H9 (cell line): ENCODE measurements around the gene FASTKD2. TPM values are rescaled to one million over a fixed set of nuclear protein-coding genes. Genes with fewer than 3 reads are reported as not detected.

ENCODE experiments used
- DNase-seq: peaks from one replicate; pipeline ENCODE4 v3.0.0-alpha.2; 2017
- H2AFZ ChIP-seq: one replicate; pipeline ENCODE4 v1.6.1; 2013; ENCODE audit warnings: mild to moderate bottlenecking, low read length, control low read depth, moderate library complexity
- H2AK5ac ChIP-seq: 2 replicates; pipeline ENCODE4 v1.6.1; 2013; ENCODE audit warnings: low read length, control low read depth, mixed read lengths; ENCODE audit not compliant: insufficient read length
- H2BK120ac ChIP-seq: one replicate; pipeline ENCODE4 v1.6.1; 2013; ENCODE audit warnings: low read depth, mild to moderate bottlenecking, low read length, control low read depth, inconsistent platforms; ENCODE audit not compliant: poor library complexity, severe bottlenecking
- H2BK12ac ChIP-seq: 2 replicates; pipeline ENCODE4 v1.6.1; 2013; ENCODE audit warnings: low read length, control low read depth, mixed read lengths, low read depth; ENCODE audit not compliant: insufficient read length
- H2BK15ac ChIP-seq: 2 replicates; pipeline ENCODE4 v1.6.1; 2013; ENCODE audit warnings: low read depth, low read length, control low read depth
- H2BK20ac ChIP-seq: one replicate; pipeline ENCODE4 v1.6.1; 2013; ENCODE audit warnings: low read depth, mild to moderate bottlenecking, low read length, control low read depth, inconsistent platforms; ENCODE audit not compliant: poor library complexity, severe bottlenecking
- H2BK5ac ChIP-seq: 2 replicates; pipeline ENCODE4 v1.6.1; 2013; ENCODE audit warnings: low read length, control low read depth, mixed read lengths; ENCODE audit not compliant: insufficient read length
- H3K14ac ChIP-seq: 2 replicates; pipeline ENCODE4 v1.6.1; 2013; ENCODE audit warnings: low read length, control low read depth; ENCODE audit not compliant: insufficient read depth
- H3K18ac ChIP-seq: 2 replicates; pipeline ENCODE4 v1.6.1; 2013; ENCODE audit warnings: low read depth, mild to moderate bottlenecking, mixed read lengths, low read length, control low read depth; ENCODE audit not compliant: insufficient read length
- H3K23ac ChIP-seq: 2 replicates; pipeline ENCODE4 v1.6.1; 2013; ENCODE audit warnings: low read length, control low read depth, mixed read lengths, low read depth; ENCODE audit not compliant: insufficient read length
- H3K23me2 ChIP-seq: 2 replicates; pipeline ENCODE4 v1.6.1; 2013; ENCODE audit warnings: low read depth, mild to moderate bottlenecking, mixed read lengths, low read length, control low read depth; ENCODE audit not compliant: insufficient read length, poor library complexity, severe bottlenecking
- H3K27ac ChIP-seq: 2 replicates; pipeline ENCODE4 v1.5.1; 2013; ENCODE audit warnings: low read length, control low read depth, mixed read lengths, low read depth; ENCODE audit not compliant: insufficient read length
- H3K27me3 ChIP-seq: 2 replicates; pipeline ENCODE4 v1.6.1; 2013; ENCODE audit warnings: low read length, control low read depth, inconsistent platforms; ENCODE audit not compliant: insufficient read depth
- H3K4ac ChIP-seq: 2 replicates; pipeline ENCODE4 v1.6.1; 2013; ENCODE audit warnings: low read depth, mild to moderate bottlenecking, control low read depth, inconsistent platforms, low read length, moderate library complexity
- H3K4me1 ChIP-seq: 2 replicates; pipeline ENCODE4 v1.6.1; 2013; ENCODE audit warnings: low read length, control low read depth, inconsistent platforms; ENCODE audit not compliant: insufficient read depth
- H3K4me2 ChIP-seq: 2 replicates; pipeline ENCODE4 v1.6.1; 2013; ENCODE audit warnings: low read length, control low read depth, mixed read lengths; ENCODE audit not compliant: insufficient read length, insufficient read depth
- H3K56ac ChIP-seq: 2 replicates; pipeline ENCODE4 v1.6.1; 2013; ENCODE audit warnings: low read depth, mild to moderate bottlenecking, mixed read lengths, low read length, control low read depth; ENCODE audit not compliant: insufficient read length
- H3K79me1 ChIP-seq: 2 replicates; pipeline ENCODE4 v1.6.1; 2013; ENCODE audit warnings: low read depth, mild to moderate bottlenecking, moderate library complexity, low read length, control low read depth, inconsistent platforms; ENCODE audit not compliant: insufficient read depth, poor library complexity, severe bottlenecking
- H3K79me2 ChIP-seq: 2 replicates; pipeline ENCODE4 v1.6.1; 2013; ENCODE audit warnings: low read length, control low read depth, inconsistent platforms; ENCODE audit not compliant: insufficient read depth
- H3K9ac ChIP-seq: 2 replicates; pipeline ENCODE4 v1.6.1; 2013; ENCODE audit warnings: low read length, control low read depth, mixed read lengths; ENCODE audit not compliant: insufficient read length; ENCODE audit errors: extremely low read depth
- H3K9me3 ChIP-seq: one replicate; pipeline ENCODE4 v1.6.1; 2013; ENCODE audit warnings: low read depth, low read length, inconsistent platforms; ENCODE audit not compliant: control insufficient read depth
- H3T11ph ChIP-seq: one replicate; pipeline ENCODE4 v1.6.1; 2013; ENCODE audit warnings: mild to moderate bottlenecking, low read length, control low read depth, inconsistent platforms
- H4K20me1 ChIP-seq: one replicate; pipeline ENCODE4 v1.6.1; 2013; ENCODE audit not compliant: control insufficient read depth, insufficient read length, insufficient read depth
- H4K5ac ChIP-seq: 2 replicates; pipeline ENCODE4 v1.6.1; 2013; ENCODE audit warnings: low read depth, mild to moderate bottlenecking, mixed read lengths, low read length, control low read depth; ENCODE audit not compliant: insufficient read length
- H4K8ac ChIP-seq: replicated peaks from 2 replicates; pipeline ENCODE4 v1.6.1; 2013; ENCODE audit warnings: low read length, control low read depth, mixed read lengths, low read depth; ENCODE audit not compliant: insufficient read length
- H4K91ac ChIP-seq: 2 replicates; pipeline ENCODE4 v1.6.1; 2013; ENCODE audit warnings: low read depth, mild to moderate bottlenecking, moderate library complexity, mixed read lengths, low read length, control low read depth; ENCODE audit not compliant: insufficient read length
- H3K27ac Mint-ChIP-seq, 3 experiments: 2 replicates in 2 of 3; 3 replicates in 1 of 3; pipeline ENCODE4 v1.8.0; 2020 to 2021; ENCODE audit warnings: mixed read lengths in 3 of 3, mild to moderate bottlenecking in 1 of 3, moderate library complexity in 1 of 3
- H3K27me3 Mint-ChIP-seq: 2 replicates; pipeline ENCODE4 v1.8.0; 2021; ENCODE audit warnings: low read depth, mild to moderate bottlenecking, moderate library complexity, mixed read lengths
- H3K36me3 Mint-ChIP-seq, 3 experiments: 2 replicates in 2 of 3; 3 replicates in 1 of 3; pipeline ENCODE4 v1.8.0; 2020 to 2021; ENCODE audit warnings: low read depth in 3 of 3, mixed read lengths in 3 of 3; ENCODE audit not compliant: insufficient read depth in 1 of 3
- H3K4me1 Mint-ChIP-seq, 2 experiments: 2 replicates each; pipeline ENCODE4 v1.8.0; 2020; ENCODE audit warnings: mixed read lengths in 2 of 2
- H3K4me3 Mint-ChIP-seq, 2 experiments: 2 replicates in 1 of 2; 3 replicates in 1 of 2; pipeline ENCODE4 v1.8.0; 2020 to 2021; ENCODE audit warnings: mild to moderate bottlenecking in 2 of 2, mixed read lengths in 2 of 2, moderate library complexity in 1 of 2
- H3K9me3 Mint-ChIP-seq, 2 experiments: 2 replicates in 1 of 2; 3 replicates in 1 of 2; pipeline ENCODE4 v1.8.0; 2020; ENCODE audit warnings: mild to moderate bottlenecking in 2 of 2, mixed read lengths in 2 of 2, moderate library complexity in 1 of 2
- CTCF ChIP-seq: fragments of 200-600 bp; sonication (generic); conservative IDR thresholded peaks from 3 replicates; pipeline ENCODE4 v1.8.0; 2021; ENCODE audit warnings: antibody characterized with exemption, mild to moderate bottlenecking
- WGBS: extraction: QIAGEN DNeasy Blood & Tissue Kit; methylation state at CpG from one replicate; pipeline ENCODE4 v1.1.7; 2013; ENCODE audit warnings: missing lambda C conversion rate, low lambda C conversion rate, mixed read lengths; ENCODE audit not compliant: insufficient read length; ENCODE audit errors: extremely low coverage; 5-methylcytosine and 5-hydroxymethylcytosine counted together
- total RNA-seq: library from RNA; stranded (reverse); gene quantifications from 2 replicates; pipeline ENCODE4 v1.2.1, GENCODE V29; 2021

FASTKD2 gene
- total RNA-seq, 1 experiment from 2014 or later, result 39.2 TPM

DNA sequence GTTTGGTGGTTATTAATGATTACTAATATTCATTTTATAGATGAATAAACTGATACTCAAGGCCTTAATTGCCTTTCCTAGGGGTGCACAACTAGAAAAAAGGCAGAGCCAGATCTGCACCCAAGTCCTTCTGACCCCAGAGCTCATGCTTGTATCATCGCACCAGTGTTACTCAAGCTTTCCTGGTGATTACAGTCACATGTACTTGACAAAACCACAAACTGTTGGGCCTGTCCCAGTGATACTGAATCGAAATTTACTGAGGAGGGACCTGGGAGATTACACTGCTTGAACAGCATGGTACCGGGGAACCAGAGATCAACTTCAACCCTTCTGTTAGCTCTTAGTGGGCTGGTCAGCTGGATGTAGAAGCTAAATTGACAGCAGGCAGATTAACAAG lies 33.7 kb downstream of the FASTKD2 start:
- Mint-ChIP-seq H3K27me3 (no peaks in the 10 kb centered on the region), H3K9me3 (no peaks in the 10 kb centered on the region), H3K36me3 (peaks cover 0 to 7% (median 0%) of the 10 kb centered on the region in 3 experiments; a peak in 2 of 7 replicates), H3K27ac (0 out of 7 replicates have a peak overlapping the region, but pooled peaks of 1 of the 3 experiments have one; percentile 70), H3K4me3 (no peak overlapping the region), H3K4me1 (peaks cover 31 to 46% of the 10 kb centered on the region in 2 experiments)
- Histone ChIP-seq H3K4me1 (peaks cover 6% of the 10 kb centered on the region; the same call in 1 of the 2 replicates), H3K23me2 (no peaks in the 10 kb centered on the region), H3K79me1 (no peaks in the 10 kb centered on the region), H3K4ac (no peak overlapping the region), H4K20me1 (no peaks in the 10 kb centered on the region), H3K14ac (no peak overlapping the region), H3K9me3 (no peaks in the 10 kb centered on the region), H3K27ac (no peak overlapping the region), H3T11ph (no peak overlapping the region), H2BK20ac (no peak overlapping the region), H2BK120ac (no peak overlapping the region), H2AK5ac (no peak overlapping the region), H2AFZ (no peak overlapping the region), H3K18ac (no peak overlapping the region), H4K91ac (no peak overlapping the region), H3K23ac (no peak overlapping the region), H3K27me3 (no peaks in the 10 kb centered on the region), H2BK12ac (no peak overlapping the region), H3K9ac (no peak overlapping the region), H4K5ac (no peak overlapping the region), H3K4me2 (no peak overlapping the region), H2BK5ac (no peak overlapping the region), H3K56ac (no peak overlapping the region), H4K8ac (no peak overlapping the region), H3K79me2 (no peaks in the 10 kb centered on the region), H2BK15ac (no peak overlapping the region)
- DNase-seq, result no peak
- WGBS, result no CpG with 5 or more reads among the region's 3 CpGs
- TF ChIP-seq CTCF, result no peak
